HG03432 (cell line): ENCODE data around the gene GTPBP10.

Source experiments
- ATAC-seq: cut with Tn5 transposase; IDR thresholded peaks from one replicate; pipeline ENCODE4 v1.9.1; 2021; ENCODE audit warnings: mild to moderate bottlenecking, moderate library complexity; ENCODE audit not compliant: unreplicated experiment

The GTPBP10 gene

GRCh38 chr7:90425376-90425775 is 78.9 kb downstream of the GTPBP10 start:
- no peak for ATAC-seq

GRCh38 chr7:90430614-90431460 is 84.3 kb downstream of the GTPBP10 start:
- ATAC-seq = no peak

DNA sequence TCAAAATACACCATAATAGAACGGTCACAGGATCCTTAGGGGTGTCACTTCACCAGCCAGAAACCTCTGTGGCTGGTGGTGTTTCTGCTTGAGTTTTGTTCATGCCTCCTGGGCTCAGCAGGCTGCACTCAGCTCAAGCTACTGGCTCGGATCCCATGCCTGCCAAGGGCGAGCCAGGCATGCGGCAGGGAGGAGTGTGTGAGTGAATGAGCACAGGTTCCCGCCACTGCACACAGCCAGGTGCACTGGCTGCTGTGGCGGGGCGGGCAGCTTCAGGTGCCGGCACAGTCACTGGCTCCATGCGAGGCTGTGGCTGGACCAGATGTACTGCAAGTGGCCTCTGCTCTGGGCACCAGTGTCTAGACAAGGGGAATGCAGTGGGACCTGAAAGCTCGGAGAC is 86.2 kb downstream of the GTPBP10 start:
- ATAC-seq = no peak

DNA sequence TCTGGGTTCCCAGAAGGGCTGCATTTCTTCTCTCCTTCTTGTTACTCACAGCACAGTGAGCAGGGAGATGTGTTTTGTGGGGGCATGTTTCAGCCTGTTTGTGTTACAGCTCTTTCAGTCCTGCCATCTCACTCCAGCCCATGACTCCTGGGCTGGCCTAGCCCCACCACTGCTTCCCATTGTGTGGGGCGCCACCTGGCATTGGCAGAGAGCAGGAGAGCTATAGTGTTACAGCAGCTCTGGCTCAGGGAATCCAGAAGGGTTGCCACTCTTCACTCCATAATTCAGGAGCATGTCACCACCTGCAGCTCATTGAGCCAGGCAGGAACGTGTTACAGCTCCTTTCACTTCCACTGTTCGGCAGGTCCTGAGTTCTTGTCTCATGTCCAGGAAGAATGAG is 86.7 kb downstream of the GTPBP10 start:
- ATAC-seq = no peak
